GM21447 (cell line): ENCODE data around the gene PEDS1.
A peak's percentile ranks its signal among the peaks of the same experiment; 100 is the strongest.
"Not testable (repeated sequence)": the region's sequence is repeated elsewhere in the genome, so short reads cannot be mapped to it uniquely, and the experiment has no call there.

Source experiments
- ATAC-seq: cut with Tn5 transposase; IDR thresholded peaks from one replicate; pipeline ENCODE4 v1.9.1; 2021; ENCODE audit not compliant: unreplicated experiment

Gene PEDS1

GRCh38 chr20:50163570-50164317, 10.2 kb upstream of the PEDS1 start:
- ATAC-seq = no peak

- not testable (repeated sequence) for ATAC-seq
Observed at GRCh38 chr20:50161494-50161893, 8.0 kb upstream of the PEDS1 start.

DNA sequence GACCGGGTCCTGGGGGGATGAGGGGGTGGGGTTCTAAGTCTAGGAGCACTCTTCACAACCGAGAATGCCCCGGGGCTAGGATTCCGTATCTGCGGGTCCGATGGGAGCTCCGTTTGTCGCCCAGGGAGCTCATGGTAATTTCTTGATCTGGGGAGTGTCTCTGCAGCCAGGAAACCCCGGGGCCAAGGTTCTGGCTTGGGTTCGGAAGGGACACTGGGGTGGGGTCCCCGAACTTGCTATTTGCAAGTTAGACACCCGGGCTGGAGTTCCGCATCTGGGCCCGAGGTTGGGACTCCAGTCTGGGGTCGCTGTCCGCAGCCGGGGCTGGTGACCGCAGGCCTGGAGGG, 397 bp downstream of the PEDS1 start:
- ATAC-seq = peak; percentile 11

GRCh38 chr20:50152394-50153152, 950 bp downstream of the PEDS1 start:
- no peak for ATAC-seq

GRCh38 chr20:50151034-50151743, 2.3 kb downstream of the PEDS1 start:
- ATAC-seq = no peak

DNA sequence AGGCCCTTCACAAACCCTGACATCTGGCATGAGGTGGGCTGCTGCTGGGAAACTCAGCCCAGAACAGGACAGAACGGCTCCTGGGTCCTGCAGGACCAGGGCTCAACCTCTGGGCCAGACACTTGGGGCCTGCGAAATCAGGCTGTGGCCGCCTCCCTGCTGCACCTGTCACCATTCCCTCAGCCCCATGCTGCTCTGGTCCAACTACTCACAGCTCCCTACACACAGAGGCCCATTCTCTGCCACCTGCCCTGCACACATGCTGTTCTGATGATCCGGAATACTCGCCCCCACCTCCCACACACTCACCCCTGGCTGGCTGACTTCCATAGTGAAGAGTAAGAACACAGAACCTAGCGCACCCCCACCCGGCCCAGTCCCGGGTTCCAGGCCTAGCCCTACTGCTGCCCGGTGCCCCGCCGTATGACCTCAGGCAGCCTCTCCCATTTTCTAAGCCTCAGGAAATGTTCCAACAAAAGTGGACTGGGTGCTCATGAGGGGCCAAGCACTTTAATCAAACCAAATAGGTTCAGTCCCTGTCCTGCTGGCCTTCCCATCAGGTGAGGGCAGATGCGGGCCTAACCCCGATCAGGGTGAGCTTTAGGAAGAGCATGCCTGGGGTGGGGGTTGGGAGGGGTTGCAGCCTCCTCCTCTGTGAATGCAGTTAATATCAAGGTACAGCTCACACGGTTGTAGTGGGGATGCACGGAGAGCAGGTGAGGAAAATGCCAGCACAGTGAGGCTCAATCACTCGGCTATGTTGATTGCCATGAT, 3.9 kb downstream of the PEDS1 start:
- no peak for ATAC-seq

GRCh38 chr20:50146732-50147662, 6.5 kb downstream of the PEDS1 start:
- ATAC-seq = peak; percentile 81

GRCh38 chr20:50146214-50146613, 7.3 kb downstream of the PEDS1 start:
- no peak for ATAC-seq

DNA sequence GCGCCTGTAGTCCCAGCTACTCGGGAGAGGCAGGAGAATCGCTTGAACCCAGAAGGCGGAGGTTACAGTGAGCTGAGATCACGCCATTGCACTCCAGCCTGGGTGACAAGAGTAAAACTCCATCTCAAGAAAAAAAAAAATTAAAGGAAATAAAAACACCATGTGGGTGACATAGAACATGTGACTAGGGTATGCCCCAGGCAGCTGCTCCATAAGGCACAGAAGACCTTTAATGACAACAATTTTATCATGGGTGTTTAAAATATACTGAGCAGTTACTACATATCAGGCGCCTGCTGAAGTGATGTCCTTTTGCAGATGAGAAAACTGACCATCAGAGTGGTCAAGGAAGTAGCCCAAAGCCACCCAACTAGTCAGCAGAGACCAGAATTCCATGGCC, 8.0 kb downstream of the PEDS1 start:
- no peak for ATAC-seq

GRCh38 chr20:50144362-50144761, 9.2 kb downstream of the PEDS1 start:
- no peak for ATAC-seq

GRCh38 chr20:50142812-50143211, 10.7 kb downstream of the PEDS1 start:
- no peak for ATAC-seq

DNA sequence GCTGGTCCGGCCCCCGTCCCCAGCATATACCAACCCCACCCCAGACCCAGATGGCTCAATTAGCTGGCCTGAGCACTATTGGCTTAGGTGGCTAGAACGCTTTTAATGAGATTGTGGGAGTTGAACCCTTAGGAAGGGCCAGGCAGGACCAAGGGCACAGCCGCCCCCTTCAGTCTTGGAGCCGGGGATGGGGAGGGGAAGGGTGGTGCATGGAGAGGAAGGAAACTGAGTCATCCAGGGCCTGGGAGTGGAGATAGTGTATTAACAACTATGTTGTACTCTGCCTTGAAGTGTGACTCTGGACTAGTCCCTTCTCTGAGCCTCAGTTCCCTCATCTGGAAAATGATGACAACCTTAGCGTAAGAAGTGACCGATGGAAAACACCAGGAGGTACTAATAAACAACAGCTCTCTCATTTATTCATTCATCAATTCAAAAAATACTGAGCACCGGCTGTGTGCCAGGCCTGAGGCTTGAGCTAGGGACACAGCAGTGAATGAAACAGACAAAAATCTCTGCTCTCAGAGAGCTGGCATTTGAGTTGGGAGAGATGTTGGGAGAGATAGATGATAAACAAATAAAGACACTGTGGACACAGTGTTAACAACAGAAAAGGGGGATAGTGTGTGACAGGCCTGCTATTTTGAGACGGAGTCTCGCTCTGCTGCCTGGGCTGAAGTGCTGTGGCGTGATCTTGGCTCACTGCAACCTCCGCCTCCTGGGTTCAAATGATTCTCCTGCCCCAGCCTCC, 11.5 kb downstream of the PEDS1 start:
- ATAC-seq = no peak

GRCh38 chr20:50141018-50141675, 12.4 kb downstream of the PEDS1 start:
- no peak for ATAC-seq

- no peak for ATAC-seq
Observed at GRCh38 chr20:50140339-50140859, 13.1 kb downstream of the PEDS1 start.

DNA sequence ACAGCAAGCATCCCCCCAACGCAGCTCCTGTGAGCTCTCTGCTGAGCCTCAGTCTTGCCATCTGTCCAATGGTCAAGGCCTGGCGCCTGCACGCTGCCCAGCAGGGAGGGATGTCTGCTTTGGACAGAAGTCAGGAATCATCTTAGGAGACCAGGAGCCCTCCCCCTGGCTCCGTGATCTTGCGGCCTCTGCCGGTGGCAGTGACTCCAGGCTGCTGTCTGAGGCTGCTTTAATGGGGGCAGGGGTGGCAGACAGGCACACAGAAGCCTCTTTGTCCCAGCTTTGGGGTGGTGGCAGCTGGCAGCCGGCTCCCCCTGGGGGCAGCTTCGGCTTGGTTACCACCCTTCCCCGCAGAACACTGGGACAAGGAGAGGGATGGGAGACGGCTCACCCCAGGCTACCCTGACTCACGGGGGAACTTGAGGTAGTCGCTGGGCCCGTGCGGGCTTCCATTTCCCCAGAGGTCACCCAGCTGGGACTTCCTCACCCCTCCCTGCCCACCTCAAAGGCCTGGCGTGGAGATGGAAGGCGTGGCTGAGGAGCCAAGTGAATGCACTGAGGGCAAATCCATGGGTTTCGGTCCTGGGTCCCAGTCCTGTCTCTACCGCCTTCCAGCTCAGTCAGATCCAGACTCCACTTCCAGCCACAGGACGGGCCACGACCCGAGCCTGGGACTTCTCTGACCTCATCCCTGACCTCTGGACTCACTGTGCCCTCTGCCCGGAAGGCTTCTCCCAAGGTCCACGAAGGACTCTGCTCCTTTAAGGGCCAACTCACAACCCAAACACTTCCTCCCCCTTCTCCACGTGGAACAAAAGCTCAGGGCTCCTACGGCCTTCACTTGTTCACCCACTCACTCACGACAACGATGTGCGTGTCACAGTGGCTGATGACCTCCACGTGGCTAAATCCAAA, 14.8 kb downstream of the PEDS1 start:
- ATAC-seq = no peak

GRCh38 chr20:50138120-50138478, 15.4 kb downstream of the PEDS1 start:
- no peak for ATAC-seq

- ATAC-seq = not testable (repeated sequence)
Observed at GRCh38 chr20:50137702-50138101, 15.8 kb downstream of the PEDS1 start.
